Activated T-helper 17 cell treated with anti-CD3 and anti-CD28 coated beads, Interleukin-2, amount 50 U/mL, for 72 hours (primary cell): ENCODE measurements around the gene ANTXR1. TPM values are rescaled to one million over a fixed set of nuclear protein-coding genes. Genes with fewer than 3 reads are reported as not detected.

ENCODE experiments used
- ATAC-seq: fragments of 150-1000 bp; cut with Tn5 transposase; replicated peaks from 2 replicates; pipeline ENCODE4 v1.10.0; 2021; ENCODE audit warnings: mild to moderate bottlenecking, moderate library complexity
- H3K27ac Mint-ChIP-seq: one replicate; pipeline ENCODE4 v1.8.0; 2022; ENCODE audit warnings: mixed read lengths
- H3K27me3 Mint-ChIP-seq: one replicate; pipeline ENCODE4 v1.8.0; 2022; ENCODE audit warnings: mixed read lengths
- H3K36me3 Mint-ChIP-seq: one replicate; pipeline ENCODE4 v1.8.0; 2022; ENCODE audit warnings: low read depth, mild to moderate bottlenecking, mixed read lengths
- H3K4me1 Mint-ChIP-seq: one replicate; pipeline ENCODE4 v1.8.0; 2022; ENCODE audit warnings: mixed read lengths
- H3K4me3 Mint-ChIP-seq: one replicate; pipeline ENCODE4 v1.8.0; 2022; ENCODE audit warnings: mild to moderate bottlenecking, mixed read lengths
- H3K9me3 Mint-ChIP-seq: one replicate; pipeline ENCODE4 v1.8.0; 2022; ENCODE audit warnings: mixed read lengths
- total RNA-seq, 2 donors: library from RNA; stranded (reverse); gene quantifications; one replicate each; pipeline ENCODE4 v1.2.3, GENCODE V29; 2022

The ANTXR1 gene
- total RNA-seq, 2 donors from 2014 or later: 0.11 TPM; not detected in 1

GRCh38 chr2:69099541-69099940 lies 86.6 kb downstream of the ANTXR1 start:
- no peaks in the 10 kb centered on the region for H3K36me3 Mint-ChIP-seq

GRCh38 chr2:69100220-69100723 lies 87.3 kb downstream of the ANTXR1 start:
- Mint-ChIP-seq H3K4me1 (no peaks in the 10 kb centered on the region), H3K4me3 (no peak overlapping the region), H3K9me3 (peaks cover 4% of the 10 kb centered on the region), H3K27ac (no peak overlapping the region), H3K27me3 (peaks cover 5% of the 10 kb centered on the region), H3K36me3 (no peaks in the 10 kb centered on the region)
- no peak for ATAC-seq

More at GRCh38 chr2:69099541-69099940, 86.6 kb downstream of the ANTXR1 start:
- Mint-ChIP-seq H3K4me1 (no peaks in the 10 kb centered on the region), H3K9me3 (peaks cover 4% of the 10 kb centered on the region), H3K4me3 (no peak overlapping the region), H3K27ac (no peak overlapping the region), H3K27me3 (peaks cover 8% of the 10 kb centered on the region)
- no peak for ATAC-seq

GRCh38 chr2:69102041-69102593 lies 89.1 kb downstream of the ANTXR1 start:
- H3K4me1 Mint-ChIP-seq: no peaks in the 10 kb centered on the region
- H3K36me3 Mint-ChIP-seq: no peaks in the 10 kb centered on the region
- ATAC-seq: no peak
- H3K9me3 Mint-ChIP-seq: peaks cover 4% of the 10 kb centered on the region
- H3K4me3 Mint-ChIP-seq: no peak overlapping the region
- no peak overlapping the region for H3K27ac Mint-ChIP-seq
- peaks cover 12% of the 10 kb centered on the region for H3K27me3 Mint-ChIP-seq

GRCh38 chr2:69103419-69103818 lies 90.4 kb downstream of the ANTXR1 start:
- Mint-ChIP-seq H3K36me3 (no peaks in the 10 kb centered on the region), H3K4me1 (no peaks in the 10 kb centered on the region), H3K27me3 (peaks cover 13% of the 10 kb centered on the region), H3K9me3 (no peaks in the 10 kb centered on the region), H3K27ac (no peak overlapping the region), H3K4me3 (no peak overlapping the region)
- ATAC-seq: no peak

GRCh38 chr2:69104261-69104660 lies 91.3 kb downstream of the ANTXR1 start:
- H3K36me3 Mint-ChIP-seq: no peaks in the 10 kb centered on the region
- H3K4me1 Mint-ChIP-seq: no peaks in the 10 kb centered on the region
- ATAC-seq: no peak
- H3K27ac Mint-ChIP-seq: no peak overlapping the region
- no peak overlapping the region for H3K4me3 Mint-ChIP-seq
- H3K27me3 Mint-ChIP-seq: peaks cover 16% of the 10 kb centered on the region
- no peaks in the 10 kb centered on the region for H3K9me3 Mint-ChIP-seq

GRCh38 chr2:69109255-69109654 lies 96.3 kb downstream of the ANTXR1 start:
- Mint-ChIP-seq H3K27me3 (peaks cover 25% of the 10 kb centered on the region), H3K4me1 (no peaks in the 10 kb centered on the region), H3K9me3 (no peaks in the 10 kb centered on the region)

GRCh38 chr2:69111076-69111475 lies 98.1 kb downstream of the ANTXR1 start:
- Mint-ChIP-seq H3K27ac (no peak overlapping the region), H3K4me3 (no peak overlapping the region), H3K27me3 (peaks cover 23% of the 10 kb centered on the region)

More at GRCh38 chr2:69109255-69109654, 96.3 kb downstream of the ANTXR1 start:
- Mint-ChIP-seq H3K27ac (no peak overlapping the region), H3K36me3 (no peaks in the 10 kb centered on the region), H3K4me3 (no peak overlapping the region)
- ATAC-seq: no peak

GRCh38 chr2:69113627-69114026 lies 100.6 kb downstream of the ANTXR1 start:
- H3K27ac Mint-ChIP-seq: no peak overlapping the region
- no peaks in the 10 kb centered on the region for H3K36me3 Mint-ChIP-seq
- H3K4me3 Mint-ChIP-seq: no peak overlapping the region
- H3K4me1 Mint-ChIP-seq: no peaks in the 10 kb centered on the region
- ATAC-seq: no peak
- no peaks in the 10 kb centered on the region for H3K9me3 Mint-ChIP-seq
- H3K27me3 Mint-ChIP-seq: peaks cover 14% of the 10 kb centered on the region

More at GRCh38 chr2:69111076-69111475, 98.1 kb downstream of the ANTXR1 start:
- H3K4me1 Mint-ChIP-seq: no peaks in the 10 kb centered on the region
- no peaks in the 10 kb centered on the region for H3K9me3 Mint-ChIP-seq
- no peaks in the 10 kb centered on the region for H3K36me3 Mint-ChIP-seq
- ATAC-seq: no peak

GRCh38 chr2:69114534-69114933 lies 101.6 kb downstream of the ANTXR1 start:
- no peaks in the 10 kb centered on the region for H3K36me3 Mint-ChIP-seq
- no peak overlapping the region for H3K27ac Mint-ChIP-seq
- H3K4me1 Mint-ChIP-seq: no peaks in the 10 kb centered on the region
- H3K27me3 Mint-ChIP-seq: peaks cover 13% of the 10 kb centered on the region
- no peak for ATAC-seq
- no peak overlapping the region for H3K4me3 Mint-ChIP-seq
- H3K9me3 Mint-ChIP-seq: no peaks in the 10 kb centered on the region

- no peaks in the 10 kb centered on the region for H3K9me3 Mint-ChIP-seq
- no peak overlapping the region for H3K4me3 Mint-ChIP-seq
- H3K4me1 Mint-ChIP-seq: no peaks in the 10 kb centered on the region
- no peaks in the 10 kb centered on the region for H3K36me3 Mint-ChIP-seq
- peaks cover 10% of the 10 kb centered on the region for H3K27me3 Mint-ChIP-seq
- no peak for ATAC-seq
- H3K27ac Mint-ChIP-seq: no peak overlapping the region
These were observed 103.5 kb downstream of the ANTXR1 start for GRCh38 chr2:69116438-69116837.

- Mint-ChIP-seq H3K27ac (no peak overlapping the region), H3K9me3 (no peaks in the 10 kb centered on the region), H3K4me1 (no peaks in the 10 kb centered on the region), H3K36me3 (no peaks in the 10 kb centered on the region), H3K27me3 (peaks cover 7% of the 10 kb centered on the region), H3K4me3 (no peak overlapping the region)
- ATAC-seq: no peak
These were observed 105.6 kb downstream of the ANTXR1 start for GRCh38 chr2:69118609-69119008.

GRCh38 chr2:69119104-69119894 lies 106.3 kb downstream of the ANTXR1 start:
- ATAC-seq: no peak
- peaks cover 9% of the 10 kb centered on the region for H3K27me3 Mint-ChIP-seq
- no peak overlapping the region for H3K27ac Mint-ChIP-seq
- H3K36me3 Mint-ChIP-seq: no peaks in the 10 kb centered on the region
- H3K4me1 Mint-ChIP-seq: no peaks in the 10 kb centered on the region
- H3K9me3 Mint-ChIP-seq: no peaks in the 10 kb centered on the region
- no peak overlapping the region for H3K4me3 Mint-ChIP-seq

- H3K27me3 Mint-ChIP-seq: peaks cover 20% of the 10 kb centered on the region
- H3K36me3 Mint-ChIP-seq: no peaks in the 10 kb centered on the region
- H3K9me3 Mint-ChIP-seq: no peaks in the 10 kb centered on the region
- H3K4me3 Mint-ChIP-seq: no peak overlapping the region
- peak; percentile 49 for ATAC-seq
- no peak overlapping the region for H3K27ac Mint-ChIP-seq
- H3K4me1 Mint-ChIP-seq: no peaks in the 10 kb centered on the region
These were observed 109.3 kb downstream of the ANTXR1 start for GRCh38 chr2:69122271-69122670.

GRCh38 chr2:69123182-69123581 lies 110.2 kb downstream of the ANTXR1 start:
- no peaks in the 10 kb centered on the region for H3K9me3 Mint-ChIP-seq
- no peaks in the 10 kb centered on the region for H3K4me1 Mint-ChIP-seq
- ATAC-seq: no peak
- H3K4me3 Mint-ChIP-seq: no peak overlapping the region
- H3K27ac Mint-ChIP-seq: no peak overlapping the region
- H3K36me3 Mint-ChIP-seq: no peaks in the 10 kb centered on the region
- H3K27me3 Mint-ChIP-seq: peaks cover 25% of the 10 kb centered on the region

GRCh38 chr2:69124343-69124742 lies 111.4 kb downstream of the ANTXR1 start:
- H3K27ac Mint-ChIP-seq: no peak overlapping the region
- H3K9me3 Mint-ChIP-seq: no peaks in the 10 kb centered on the region
- no peak overlapping the region for H3K4me3 Mint-ChIP-seq
- H3K4me1 Mint-ChIP-seq: no peaks in the 10 kb centered on the region
- H3K36me3 Mint-ChIP-seq: no peaks in the 10 kb centered on the region
- ATAC-seq: no peak
- H3K27me3 Mint-ChIP-seq: peaks cover 25% of the 10 kb centered on the region
